ENCODE measurements around the gene RAB27A.
"Not testable (repeated sequence)": the region's sequence is repeated elsewhere in the genome, so short reads cannot be mapped to it uniquely, and the experiment has no call there.

The RAB27A gene

DNA sequence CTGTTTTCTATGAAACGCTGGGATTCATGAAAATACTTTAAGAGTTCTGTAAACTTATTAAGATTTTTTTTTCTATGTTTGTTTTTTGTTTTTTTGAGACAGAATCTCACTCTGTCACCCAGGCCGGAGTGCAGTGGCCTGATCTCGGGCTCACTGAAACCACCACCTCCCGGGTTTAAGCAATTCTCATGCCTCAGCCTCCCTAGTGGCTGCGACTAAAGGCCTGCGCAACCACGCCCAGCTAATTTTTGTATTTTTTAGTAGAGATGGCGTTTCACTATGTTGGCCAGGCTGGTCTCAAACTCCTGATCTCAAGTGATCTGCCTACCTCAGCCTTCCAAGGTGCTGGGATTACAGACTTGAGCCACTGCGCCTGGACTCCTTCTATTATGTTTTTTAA is 39.7 kb downstream of the RAB27A start:
- peak overlapping the region; percentile 35 for H3K27ac Mint-ChIP-seq
- H3K4me3 Mint-ChIP-seq, H3K27me3 Mint-ChIP-seq, H3K9me3 Mint-ChIP-seq, DNase-seq: not testable (repeated sequence)
- H3K36me3 Mint-ChIP-seq (ENCODE audit: low read depth), result peaks cover 85% of the 10 kb centered on the region
- H3K4me1 Mint-ChIP-seq (ENCODE audit: low read depth), result peaks cover 82% of the 10 kb centered on the region

DNA sequence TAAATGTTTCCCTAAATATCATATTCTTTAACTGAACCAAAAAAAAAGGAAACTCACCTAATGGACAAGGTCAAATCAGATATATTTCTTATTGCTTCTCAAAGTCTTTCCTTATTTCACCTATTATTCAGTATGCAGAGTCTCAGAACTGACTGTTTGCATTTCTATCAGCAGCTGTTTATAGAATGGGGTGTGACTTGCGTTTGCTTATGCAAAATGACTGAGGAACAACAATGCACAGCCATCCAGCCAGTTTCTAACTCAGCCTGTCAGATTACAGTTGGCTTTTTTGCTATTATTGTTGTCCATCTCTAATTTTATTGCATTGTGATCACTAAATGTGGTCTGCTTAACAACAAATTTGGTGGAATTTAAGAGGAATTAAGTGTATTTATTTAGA is 40.7 kb downstream of the RAB27A start:
- Mint-ChIP-seq H3K4me3 (no peak overlapping the region), H3K9me3 (no peaks in the 10 kb centered on the region), H3K27me3 (no peaks in the 10 kb centered on the region), H3K27ac (no peak overlapping the region), H3K36me3 (ENCODE audit: low read depth) (peaks cover 89% of the 10 kb centered on the region), H3K4me1 (ENCODE audit: low read depth) (peaks cover 86% of the 10 kb centered on the region)
- no peak for DNase-seq

DNA sequence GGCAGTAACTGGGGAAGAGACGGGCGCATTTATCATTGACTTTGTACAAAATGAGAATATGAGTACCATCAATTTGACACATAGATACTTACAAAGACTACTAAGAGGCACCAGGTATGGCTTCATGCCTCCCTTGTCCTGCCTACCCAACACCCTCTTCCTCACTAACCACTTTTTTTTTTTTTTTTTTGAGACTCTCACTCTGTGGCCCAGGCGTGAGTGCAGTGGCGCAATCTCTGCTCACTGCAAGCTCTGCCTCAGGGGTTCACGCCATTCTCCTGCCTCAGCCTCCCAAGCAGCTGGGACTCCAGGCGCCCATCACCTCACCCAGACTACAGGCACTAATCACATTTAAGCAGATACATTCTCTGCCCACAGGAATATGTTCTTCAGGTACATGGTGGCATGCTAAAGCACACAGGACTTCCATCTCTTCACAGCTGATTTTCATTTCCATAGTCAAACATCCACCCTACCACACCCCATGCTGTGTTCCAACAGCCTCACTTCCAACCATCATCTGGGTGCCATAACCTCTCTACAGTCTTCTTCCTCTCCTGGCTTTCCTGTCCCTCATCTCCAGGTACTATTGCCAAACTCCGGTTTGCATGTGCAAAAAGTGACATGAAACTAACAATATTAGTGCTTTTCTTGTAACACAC is 41.7 kb downstream of the RAB27A start:
- Mint-ChIP-seq H3K27ac (peak overlapping the region; percentile 73), H3K27me3 (no peaks in the 10 kb centered on the region), H3K4me1 (ENCODE audit: low read depth) (peaks cover 88% of the 10 kb centered on the region), H3K9me3 (no peaks in the 10 kb centered on the region), H3K4me3 (no peak overlapping the region), H3K36me3 (ENCODE audit: low read depth) (peaks cover 93% of the 10 kb centered on the region)
- no peak for DNase-seq

DNA sequence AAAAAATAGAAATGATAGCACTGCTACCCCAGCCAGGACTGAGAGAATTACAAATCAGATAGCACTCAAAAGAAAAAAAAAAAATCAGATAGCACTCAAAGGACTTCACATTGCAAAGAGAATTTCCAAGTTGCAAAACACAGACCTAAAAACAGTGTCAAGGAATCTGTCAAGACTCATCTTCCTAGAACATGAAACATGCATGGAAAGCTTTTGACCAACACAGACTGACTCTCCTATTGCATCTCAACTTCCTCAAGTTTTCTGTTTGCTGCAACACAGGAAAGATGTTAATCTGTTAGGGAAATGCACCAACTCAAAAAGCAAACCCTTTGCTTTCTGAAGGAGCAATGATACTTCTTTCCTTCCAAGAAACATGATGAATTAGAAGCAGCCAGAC is 42.3 kb downstream of the RAB27A start:
- Mint-ChIP-seq H3K9me3 (no peaks in the 10 kb centered on the region), H3K27ac (peak overlapping the region; percentile 73), H3K36me3 (ENCODE audit: low read depth) (peaks cover 93% of the 10 kb centered on the region), H3K4me1 (ENCODE audit: low read depth) (peaks cover 89% of the 10 kb centered on the region), H3K4me3 (no peak overlapping the region), H3K27me3 (no peaks in the 10 kb centered on the region)
- no peak for DNase-seq

DNA sequence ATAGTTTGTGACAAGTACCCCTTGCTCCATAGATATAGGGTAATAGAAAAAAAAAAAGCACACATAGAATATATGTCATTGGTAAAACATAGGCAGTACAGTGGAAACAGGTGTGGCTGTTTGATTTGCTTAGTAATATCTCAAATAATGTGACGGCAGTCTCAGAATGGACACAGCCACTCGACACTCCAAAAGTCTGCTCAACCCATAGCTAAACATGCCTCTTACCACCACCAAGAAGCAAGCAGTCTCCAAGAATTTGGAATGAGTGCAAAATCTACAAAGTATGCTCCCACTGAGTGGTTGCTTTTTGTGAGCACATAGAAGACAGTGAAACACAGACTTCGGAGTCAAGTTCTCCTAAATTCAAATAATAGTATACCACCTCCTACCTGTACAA is 43.0 kb downstream of the RAB27A start:
- peak overlapping the region; percentile 73 for H3K27ac Mint-ChIP-seq
- H3K4me3 Mint-ChIP-seq, result no peak overlapping the region

DNA sequence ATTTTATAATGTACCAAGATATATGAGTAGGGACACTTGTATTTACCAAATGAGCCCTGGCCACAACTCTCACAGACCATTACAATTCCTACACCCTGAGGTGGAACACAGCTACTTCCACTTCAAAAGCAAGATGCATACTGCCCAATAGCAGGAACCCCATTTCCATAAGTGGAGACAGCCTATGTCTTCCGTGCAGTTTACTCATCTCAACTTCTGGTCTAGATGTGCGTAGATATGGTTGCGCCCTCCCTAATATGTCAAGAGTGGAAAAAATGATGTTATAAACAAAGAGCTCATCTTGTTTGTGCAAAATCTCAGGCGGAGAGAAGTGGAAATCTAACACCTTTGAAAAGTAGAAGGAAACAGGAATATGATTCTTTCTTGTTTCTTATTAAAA is 44.6 kb downstream of the RAB27A start:
- Mint-ChIP-seq H3K4me1 (ENCODE audit: low read depth) (peaks cover 86% of the 10 kb centered on the region), H3K27ac (peak overlapping the region; percentile 90), H3K36me3 (ENCODE audit: low read depth) (peaks cover 83% of the 10 kb centered on the region), H3K9me3 (no peaks in the 10 kb centered on the region), H3K4me3 (peak overlapping the region; percentile 6), H3K27me3 (no peaks in the 10 kb centered on the region)
- DNase-seq, result no peak

More for the DNA sequence above, 43.0 kb downstream of the RAB27A start:
- Mint-ChIP-seq H3K27me3 (no peaks in the 10 kb centered on the region), H3K9me3 (no peaks in the 10 kb centered on the region), H3K36me3 (ENCODE audit: low read depth) (peaks cover 86% of the 10 kb centered on the region), H3K4me1 (ENCODE audit: low read depth) (peaks cover 88% of the 10 kb centered on the region)
- DNase-seq, result no peak

DNA sequence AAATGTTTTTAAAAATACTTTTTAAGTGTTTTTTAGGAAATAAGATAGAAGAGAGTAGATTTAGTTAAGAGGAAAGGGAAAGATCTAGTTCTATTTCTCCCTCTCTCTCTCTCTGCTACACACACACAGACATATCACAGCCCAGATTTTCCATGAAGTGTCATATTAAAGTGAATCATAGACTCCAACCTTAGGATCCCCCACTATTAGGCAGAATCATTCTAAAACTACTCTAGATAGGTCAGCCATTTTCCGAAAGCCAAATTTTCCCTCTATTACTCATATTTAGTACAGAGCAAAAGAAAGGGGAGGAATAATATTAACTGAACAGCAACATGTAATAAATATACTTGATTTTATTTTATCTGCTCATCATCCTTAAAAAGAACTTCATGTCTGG is 47.7 kb downstream of the RAB27A start:
- Mint-ChIP-seq H3K27ac (peak overlapping the region; percentile 89), H3K4me3 (no peak overlapping the region), H3K27me3 (no peaks in the 10 kb centered on the region), H3K9me3 (no peaks in the 10 kb centered on the region), H3K4me1 (ENCODE audit: low read depth) (peaks cover 91% of the 10 kb centered on the region), H3K36me3 (ENCODE audit: low read depth) (peaks cover 83% of the 10 kb centered on the region)
- no peak for DNase-seq

DNA sequence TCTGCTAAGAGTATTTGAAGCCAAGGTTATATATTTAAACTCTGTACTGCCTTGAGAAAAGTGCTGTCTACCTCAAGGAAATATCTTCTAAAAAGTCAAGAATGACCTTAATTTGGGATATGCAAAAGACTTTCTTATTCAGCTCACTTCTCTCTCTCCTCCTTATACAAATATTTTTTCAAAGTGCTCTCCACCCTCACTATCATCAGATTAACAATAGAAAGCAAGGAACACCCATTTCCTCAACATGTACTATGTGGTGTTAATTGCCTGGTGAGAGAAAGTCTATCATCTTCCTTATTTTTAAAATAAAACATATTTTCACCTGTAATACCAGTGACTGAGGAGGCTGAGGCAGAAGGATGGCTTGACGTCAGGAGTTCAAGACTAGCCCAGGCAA is 48.4 kb downstream of the RAB27A start:
- Mint-ChIP-seq H3K9me3 (no peaks in the 10 kb centered on the region), H3K4me3 (no peak overlapping the region), H3K4me1 (ENCODE audit: low read depth) (peaks cover 91% of the 10 kb centered on the region), H3K36me3 (ENCODE audit: low read depth) (peaks cover 82% of the 10 kb centered on the region), H3K27me3 (no peaks in the 10 kb centered on the region), H3K27ac (peak overlapping the region; percentile 30)
- no peak for DNase-seq

DNA sequence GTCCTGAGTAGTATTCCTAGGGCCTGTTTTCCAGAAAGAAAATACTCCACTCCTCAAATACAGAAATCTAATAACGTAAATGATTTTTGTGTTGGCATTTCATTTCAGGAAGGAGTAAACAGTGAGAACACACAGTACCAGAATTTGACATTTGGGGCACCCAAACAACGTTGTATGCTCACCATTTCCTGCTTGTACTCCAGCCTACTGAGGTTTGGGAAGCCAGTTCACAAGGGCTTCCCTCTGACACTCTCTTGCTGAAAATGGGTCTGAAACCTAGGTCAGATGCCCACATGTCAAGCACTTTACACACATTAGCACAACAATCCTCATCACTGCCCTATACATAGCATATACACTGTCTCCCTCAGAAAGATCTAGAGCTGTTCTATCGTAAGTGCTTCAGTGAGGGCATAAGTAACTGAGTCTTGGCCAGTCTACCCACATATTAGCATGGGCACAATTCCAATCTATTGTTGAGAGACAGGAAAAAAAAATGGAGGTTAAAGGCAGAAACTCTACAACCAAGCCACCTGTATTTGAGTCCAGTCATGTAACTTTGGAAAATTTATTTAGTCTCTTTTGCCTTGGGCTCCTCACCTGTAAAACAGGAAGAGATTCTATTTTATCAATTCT is 49.4 kb downstream of the RAB27A start:
- Mint-ChIP-seq H3K36me3 (ENCODE audit: low read depth) (peaks cover 82% of the 10 kb centered on the region), H3K27me3 (no peaks in the 10 kb centered on the region), H3K4me3 (no peak overlapping the region), H3K9me3 (no peaks in the 10 kb centered on the region), H3K27ac (peak overlapping the region; percentile 96), H3K4me1 (ENCODE audit: low read depth) (peaks cover 91% of the 10 kb centered on the region)
- no peak for DNase-seq

DNA sequence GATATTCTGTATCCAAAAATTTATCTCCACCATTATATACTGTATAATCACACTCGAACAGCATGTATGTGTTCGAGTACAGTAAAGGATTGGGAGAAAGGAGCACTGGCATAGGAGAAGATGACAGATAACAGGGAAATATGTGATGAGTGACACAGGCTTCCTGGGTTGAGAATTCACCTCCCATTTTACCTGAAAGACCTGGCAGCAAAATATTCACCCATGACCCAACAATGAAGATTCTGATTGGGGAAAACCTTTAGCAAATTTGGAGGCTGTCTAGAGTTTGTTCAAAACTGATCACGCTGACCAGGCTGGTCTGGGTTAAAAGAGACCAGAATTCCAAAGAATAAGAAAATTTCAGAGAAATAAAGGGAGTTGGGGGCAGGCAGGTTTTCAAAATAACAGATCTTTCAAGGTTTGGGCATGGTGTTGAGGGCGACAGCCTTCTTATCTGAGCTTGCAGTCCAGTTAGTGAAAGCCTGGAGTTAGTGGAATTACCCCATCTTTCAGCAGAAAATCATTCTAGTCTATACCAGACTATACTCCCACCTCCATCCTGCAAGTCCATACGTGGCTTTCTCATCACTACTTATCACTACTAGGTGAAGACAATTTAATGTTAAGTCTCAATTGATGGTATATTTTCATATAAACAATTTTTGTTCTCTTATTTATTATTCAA is 50.0 kb downstream of the RAB27A start:
- H3K27ac Mint-ChIP-seq, result peak overlapping the region; percentile 96
- no peak for DNase-seq
- H3K36me3 Mint-ChIP-seq (ENCODE audit: low read depth), result peaks cover 80% of the 10 kb centered on the region
- peaks cover 86% of the 10 kb centered on the region for H3K4me1 Mint-ChIP-seq (ENCODE audit: low read depth)
- no peaks in the 10 kb centered on the region for H3K27me3 Mint-ChIP-seq
- H3K9me3 Mint-ChIP-seq, result no peaks in the 10 kb centered on the region
- H3K4me3 Mint-ChIP-seq, result no peak overlapping the region

DNA sequence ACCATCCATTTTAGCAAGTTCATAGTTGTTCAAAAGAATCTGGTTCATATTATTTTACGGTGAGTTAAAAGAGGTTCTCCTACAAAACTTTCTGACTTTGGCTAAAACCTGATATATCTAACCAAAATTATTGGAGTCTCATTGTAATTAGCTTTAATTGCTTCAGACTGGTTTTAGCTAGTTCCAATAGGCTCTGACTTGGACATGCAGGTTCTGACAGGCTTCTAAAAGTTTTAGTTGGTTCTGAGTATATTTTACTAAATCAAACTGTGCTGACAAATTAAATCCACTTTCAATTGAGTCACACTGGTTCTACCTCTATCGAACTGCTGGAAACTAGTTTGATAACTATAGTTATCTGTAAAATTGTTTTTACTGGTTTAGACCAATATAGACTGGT is 50.7 kb downstream of the RAB27A start:
- Mint-ChIP-seq H3K27me3 (no peaks in the 10 kb centered on the region), H3K27ac (peak overlapping the region; percentile 96), H3K36me3 (ENCODE audit: low read depth) (peaks cover 81% of the 10 kb centered on the region), H3K4me3 (peak overlapping the region; percentile 28), H3K9me3 (no peaks in the 10 kb centered on the region), H3K4me1 (ENCODE audit: low read depth) (peaks cover 84% of the 10 kb centered on the region)
- DNase-seq, result no peak

DNA sequence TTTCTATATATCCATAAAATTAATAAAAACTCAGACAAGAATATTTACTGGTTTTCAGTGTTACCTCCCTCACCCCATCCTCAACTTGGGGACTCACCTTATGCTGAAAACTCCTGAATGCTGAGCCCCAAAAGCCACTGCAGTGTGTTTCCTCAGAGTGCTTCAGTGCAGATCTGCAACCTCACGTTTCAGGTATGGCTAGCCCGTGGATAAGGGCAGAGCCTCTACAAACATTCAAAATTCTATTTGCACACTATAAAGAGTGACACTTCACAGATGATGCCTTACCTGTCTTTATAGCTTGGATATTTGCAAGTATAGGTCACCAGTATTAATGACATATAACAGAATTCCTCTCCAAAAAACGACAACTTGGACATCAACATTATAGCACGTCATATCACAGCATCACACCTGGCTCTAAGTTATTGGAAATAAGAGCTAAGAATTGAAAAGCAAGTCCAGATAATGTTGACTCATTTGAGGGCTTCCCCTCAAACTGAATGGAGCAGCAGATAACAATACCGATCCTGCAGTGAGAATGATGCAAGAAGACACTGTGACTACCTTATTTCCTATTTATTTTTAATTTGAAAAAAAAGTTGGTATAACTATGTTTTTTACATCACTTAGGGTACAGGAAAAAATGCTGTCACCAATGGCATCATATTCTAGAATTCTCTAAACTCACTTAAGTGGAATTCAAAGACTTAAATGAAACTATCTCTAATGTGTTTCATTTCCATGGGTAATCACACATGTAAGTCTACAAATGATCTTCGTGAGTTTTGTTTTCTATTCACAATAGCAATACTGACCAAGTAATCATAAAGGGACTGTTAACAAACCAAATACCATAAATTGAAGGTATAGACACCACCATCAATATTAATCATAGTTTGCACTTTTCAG is 52.1 kb downstream of the RAB27A start:
- peaks cover 79% of the 10 kb centered on the region for H3K36me3 Mint-ChIP-seq (ENCODE audit: low read depth)
- DNase-seq, result no peak
- H3K27ac Mint-ChIP-seq, result peak overlapping the region; percentile 96
- peak overlapping the region; percentile 56 for H3K4me3 Mint-ChIP-seq
- H3K9me3 Mint-ChIP-seq, result no peaks in the 10 kb centered on the region
- H3K27me3 Mint-ChIP-seq, result no peaks in the 10 kb centered on the region
- peaks cover 70% of the 10 kb centered on the region for H3K4me1 Mint-ChIP-seq (ENCODE audit: low read depth)

DNA sequence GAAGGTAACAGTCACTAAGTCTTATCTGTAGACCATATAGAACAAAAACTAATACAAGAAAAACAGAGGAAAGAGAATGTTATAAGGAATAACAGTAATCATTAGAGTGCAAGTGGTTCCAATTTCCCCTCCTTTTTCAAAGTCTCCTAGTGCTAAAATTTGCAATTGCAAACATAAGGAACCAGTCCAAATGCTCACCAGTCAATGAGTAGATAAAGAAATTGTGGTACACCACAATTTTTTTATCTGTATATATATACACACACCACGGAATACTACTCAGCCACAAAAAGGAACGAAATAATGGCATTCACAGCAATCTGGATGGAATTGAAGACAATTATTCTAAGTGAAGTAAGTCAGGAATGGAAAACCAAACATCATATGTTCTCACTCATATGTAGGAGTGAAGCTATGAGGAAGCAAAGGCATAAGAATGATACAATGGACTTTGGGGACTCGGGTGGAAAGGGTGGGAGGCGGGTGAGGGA is 54.0 kb downstream of the RAB27A start:
- Mint-ChIP-seq H3K4me3 (peak overlapping the region; percentile 41), H3K36me3 (ENCODE audit: low read depth) (peaks cover 90% of the 10 kb centered on the region), H3K4me1 (ENCODE audit: low read depth) (peaks cover 71% of the 10 kb centered on the region), H3K27ac (peak overlapping the region; percentile 76), H3K9me3 (no peaks in the 10 kb centered on the region), H3K27me3 (no peaks in the 10 kb centered on the region)
- no peak for DNase-seq

DNA sequence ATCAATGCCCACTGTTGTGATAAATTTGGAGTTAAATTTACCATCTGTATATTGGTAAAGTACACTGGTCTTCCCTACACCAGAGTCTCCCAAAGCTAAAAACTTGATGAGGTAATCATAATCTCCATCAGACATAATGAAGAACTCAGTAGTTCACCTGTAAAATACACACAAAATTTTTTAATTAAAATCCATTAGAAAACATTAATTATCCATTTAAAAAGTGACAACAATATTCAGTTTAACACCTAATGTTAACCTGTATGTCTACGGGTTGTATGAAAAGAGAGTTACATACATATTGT is 54.9 kb downstream of the RAB27A start:
- DNase-seq, result no peak
- H3K27ac Mint-ChIP-seq, result no peak overlapping the region
- peaks cover 70% of the 10 kb centered on the region for H3K4me1 Mint-ChIP-seq (ENCODE audit: low read depth)
- H3K9me3 Mint-ChIP-seq, result no peaks in the 10 kb centered on the region
- no peaks in the 10 kb centered on the region for H3K27me3 Mint-ChIP-seq
- H3K4me3 Mint-ChIP-seq, result no peak overlapping the region
- peaks cover 89% of the 10 kb centered on the region for H3K36me3 Mint-ChIP-seq (ENCODE audit: low read depth)

All from activated T-cell treated with anti-CD3 and anti-CD28 coated beads, Interleukin-2, amount 50 U/mL, for 24 hours (primary cell).